ENCODE data around the gene SNX8. TPM values are rescaled to one million over a fixed set of nuclear protein-coding genes. Genes with fewer than 3 reads are reported as not detected.
"Not testable (repeated sequence)": the region's sequence is repeated elsewhere in the genome, so short reads cannot be mapped to it uniquely, and the experiment has no call there.

SNX8 gene
- polyA plus RNA-seq (ENCODE audit: insufficient read length in 4 of 4) = 10 to 100 TPM; 26.6 to 43.2 (median 35.4) TPM

DNA sequence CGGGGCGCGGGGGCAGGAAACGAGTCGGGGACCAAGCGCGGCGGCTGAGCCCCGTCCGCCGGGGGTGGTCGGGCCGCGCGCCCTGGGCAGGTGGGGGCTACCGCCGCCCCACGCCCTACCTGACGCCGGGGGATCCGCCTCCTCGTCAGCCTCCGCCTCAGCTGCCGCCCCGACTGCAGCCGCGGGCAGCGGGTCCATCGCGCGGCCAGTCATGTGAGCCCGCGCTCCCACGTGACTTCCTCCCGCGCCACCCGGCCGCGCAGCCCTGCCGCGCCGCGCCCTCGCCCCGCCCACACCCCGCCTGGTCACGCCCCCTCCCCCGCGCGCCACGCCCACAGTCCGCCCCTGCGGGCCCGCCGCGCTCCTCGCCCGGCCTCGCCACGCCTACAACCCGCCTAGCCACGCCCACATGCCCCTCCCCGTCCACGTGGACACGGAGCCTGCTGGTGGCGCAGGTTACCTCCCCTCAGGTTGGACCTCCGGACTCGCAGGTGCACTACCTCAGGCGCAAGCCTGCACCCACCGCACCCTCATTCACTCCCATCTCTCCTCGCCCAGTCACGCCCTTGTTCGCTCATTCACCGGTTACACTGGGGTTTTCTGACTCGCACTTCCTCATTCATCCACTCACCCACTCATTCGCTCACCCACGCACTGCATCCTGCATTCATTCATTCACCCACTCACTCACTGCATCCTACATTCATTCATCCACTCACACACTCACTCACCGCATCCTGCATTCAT, at the start of gene SNX8:
Gene SNX8 (minus strand): TSS at position 233 of the 747 bp plus-strand sequence. CDS start 20 bp downstream, at position 213.
- peak; percentile 36 to 70 (median 67) for DNase-seq (ENCODE audit: low read depth in 4 of 4, low spot score in 3 of 4)

DNA sequence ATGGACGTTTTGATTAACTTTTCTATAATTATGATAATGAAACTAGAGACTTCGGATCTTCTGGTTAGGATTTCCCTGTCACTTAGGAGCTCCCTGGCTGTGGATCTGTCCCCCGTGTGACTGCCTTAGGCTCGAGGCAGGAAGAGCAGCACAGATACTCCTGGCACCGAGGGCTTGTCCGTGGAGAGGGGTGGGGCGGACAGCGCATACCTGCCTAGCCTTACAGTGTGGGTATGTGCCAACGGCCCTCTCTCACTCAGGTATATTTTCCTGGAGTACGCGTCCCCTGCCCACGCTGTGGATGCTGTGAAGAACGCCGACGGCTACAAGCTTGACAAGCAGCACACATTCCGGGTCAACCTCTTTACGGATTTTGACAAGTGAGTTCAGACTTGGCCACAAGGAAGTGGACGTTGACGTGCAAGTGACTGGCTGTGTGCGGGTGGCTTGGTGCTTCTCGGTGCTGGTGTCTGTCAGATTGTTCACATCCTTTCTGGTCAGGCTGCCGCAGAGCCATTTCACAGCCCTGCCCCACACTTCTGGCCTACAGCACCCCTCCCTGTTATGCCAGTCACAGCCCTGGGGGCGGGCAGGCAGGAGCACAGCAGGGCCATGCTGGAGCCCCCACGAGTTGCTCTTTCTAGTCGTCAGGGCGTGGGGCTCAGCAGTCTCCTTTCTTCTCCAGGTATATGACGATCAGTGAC, 48.3 kb upstream of the SNX8 start:
- DNase-seq (ENCODE audit: low read depth in 4 of 4, low spot score in 3 of 4) = no peak

GRCh38 chr7:2360796-2361195, 46.6 kb upstream of the SNX8 start:
- no peak for DNase-seq (ENCODE audit: low read depth in 4 of 4, low spot score in 3 of 4)

DNA sequence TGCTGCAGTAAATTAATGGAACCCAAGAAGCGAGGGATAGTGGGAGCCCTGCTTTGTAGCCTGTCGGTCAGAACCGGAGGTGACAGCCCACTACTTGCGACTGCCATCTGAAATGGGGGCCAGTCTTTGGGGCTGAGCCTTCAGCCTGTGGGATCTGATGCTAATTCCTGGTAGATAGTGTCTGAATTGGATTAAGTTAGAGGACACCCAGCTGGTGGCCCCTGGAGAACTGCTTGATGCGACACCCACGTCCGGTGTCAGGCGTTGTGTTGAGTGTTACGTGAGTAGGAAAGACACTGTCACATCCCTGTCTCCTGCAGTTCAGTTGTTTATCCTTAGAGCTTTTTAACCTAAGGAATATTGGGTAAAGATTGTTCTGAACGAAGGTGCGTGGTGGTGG, 45.4 kb upstream of the SNX8 start:
- DNase-seq (ENCODE audit: low read depth in 4 of 4, low spot score in 3 of 4) = no peak

DNA sequence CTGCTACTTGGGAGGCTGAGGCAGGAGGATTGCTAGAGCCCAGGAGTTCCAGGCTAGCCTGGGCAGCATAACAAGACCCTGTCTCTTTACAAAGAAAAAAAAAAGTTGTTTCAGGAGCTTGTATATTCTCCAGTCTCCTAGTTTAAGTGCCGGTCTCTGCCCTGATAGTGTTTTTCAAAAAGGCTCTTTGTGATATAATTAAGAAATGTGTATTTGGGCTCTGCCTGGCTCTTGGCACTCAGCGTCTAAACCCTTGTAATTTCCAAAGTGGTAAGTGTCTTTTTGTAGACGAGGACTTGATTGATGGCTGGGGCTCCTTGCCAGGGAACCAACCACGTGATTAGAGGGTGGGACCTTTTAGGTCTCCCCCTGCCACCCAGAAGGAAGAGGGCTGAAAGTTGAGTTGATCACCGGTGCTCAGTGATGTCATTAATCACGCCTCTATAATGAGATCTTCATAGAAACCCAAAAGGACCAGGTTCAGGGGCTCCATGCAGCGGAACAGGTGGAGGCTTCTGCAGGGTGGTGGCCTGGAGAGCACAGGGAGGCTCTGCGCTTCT, 44.8 kb upstream of the SNX8 start:
- no peak for DNase-seq (ENCODE audit: low read depth in 4 of 4, low spot score in 3 of 4)

DNA sequence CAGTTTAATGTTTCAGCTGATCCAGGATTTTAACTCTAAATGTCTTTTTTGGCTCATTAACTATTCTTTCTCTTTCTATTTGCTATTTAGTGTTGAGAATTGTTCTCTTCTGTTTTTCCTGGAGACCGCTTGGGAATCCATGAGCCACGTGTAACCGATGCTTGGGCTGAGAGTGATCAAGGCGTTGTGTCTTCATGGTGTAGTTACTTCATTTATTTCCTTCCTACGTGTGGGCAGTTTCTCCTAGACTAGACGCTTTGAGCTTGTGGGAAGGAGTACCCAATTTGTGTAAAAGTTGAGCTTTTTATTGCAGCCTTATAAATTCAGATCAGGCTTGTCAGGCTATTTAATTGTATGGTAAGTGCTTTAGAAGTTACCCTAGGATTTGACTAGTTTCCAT, 43.3 kb upstream of the SNX8 start:
- DNase-seq (ENCODE audit: low read depth in 4 of 4, low spot score in 3 of 4) = no peak

GRCh38 chr7:2357165-2357564, 42.9 kb upstream of the SNX8 start:
- no peak for DNase-seq (ENCODE audit: low read depth in 4 of 4, low spot score in 3 of 4)

DNA sequence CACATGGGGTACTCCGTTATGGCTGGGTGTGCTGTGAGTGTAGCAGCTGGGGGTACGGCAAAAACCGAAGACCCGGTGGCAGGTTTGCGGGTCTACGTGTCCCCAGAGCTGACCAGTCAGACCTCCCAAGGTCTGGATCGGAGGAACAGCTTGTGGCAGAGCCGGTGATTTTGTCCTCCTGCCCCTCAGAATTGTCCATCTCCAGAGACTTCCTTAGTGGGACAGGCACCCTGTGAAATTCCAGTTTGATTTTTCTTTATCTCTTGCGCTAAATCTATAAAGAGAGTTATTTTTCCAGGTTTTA, 41.4 kb upstream of the SNX8 start:
- no peak for DNase-seq (ENCODE audit: low read depth in 4 of 4, low spot score in 3 of 4)

GRCh38 chr7:2354939-2355704, 40.9 kb upstream of the SNX8 start:
- DNase-seq (ENCODE audit: low read depth in 4 of 4, low spot score in 3 of 4) = no peak

GRCh38 chr7:2354186-2354938, 40.1 kb upstream of the SNX8 start, which contains the start of gene EIF3B:
Gene EIF3B, plus strand, starts transcription at chr7:2354827. Its CDS starts 95 bp downstream, at chr7:2354922.
- DNase-seq (ENCODE audit: low read depth in 4 of 4, low spot score in 3 of 4) = peak; percentile 89 to 96 (median 92)

DNA sequence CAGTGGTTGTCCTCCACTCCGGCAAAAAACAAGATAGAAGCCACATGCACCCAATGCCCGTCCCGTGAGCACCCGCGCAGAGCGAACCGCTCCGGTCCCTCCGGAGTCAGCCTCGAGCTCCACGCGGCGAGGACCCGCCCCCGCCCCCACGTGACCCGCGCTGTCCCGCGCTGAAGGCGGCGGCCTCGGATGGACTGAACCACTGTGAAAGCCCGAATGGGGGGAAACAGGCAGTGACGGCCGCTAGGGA, 39.6 kb upstream of the SNX8 start:
- DNase-seq (ENCODE audit: low read depth in 4 of 4, low spot score in 3 of 4) = peak in 1 of 4 donors; percentile 73

- DNase-seq (ENCODE audit: low read depth in 4 of 4, low spot score in 3 of 4) = no peak
These were observed 39.1 kb upstream of the SNX8 start for GRCh38 chr7:2353113-2353935.

GRCh38 chr7:2350861-2351260, 36.6 kb upstream of the SNX8 start:
- no peak for DNase-seq (ENCODE audit: low read depth in 4 of 4, low spot score in 3 of 4)

DNA sequence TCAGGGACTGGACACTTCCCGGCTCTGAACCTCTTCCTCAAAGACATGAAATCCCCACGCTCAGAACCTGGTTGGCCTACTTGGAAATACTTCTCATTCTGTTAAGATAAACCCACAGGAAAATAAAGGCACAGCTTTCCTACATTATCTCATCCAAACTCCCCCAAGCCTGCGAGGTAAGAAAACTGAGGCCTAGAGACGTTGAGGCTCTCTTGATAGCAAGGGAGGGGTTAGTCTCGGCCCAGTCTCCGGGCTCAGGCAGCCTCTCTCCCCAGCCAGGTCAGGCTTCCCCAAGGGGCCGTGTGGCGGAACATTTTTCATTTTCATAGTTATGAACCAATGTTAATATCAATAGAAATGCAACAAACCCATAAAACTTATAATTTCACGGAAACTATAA, 35.8 kb upstream of the SNX8 start:
- DNase-seq (ENCODE audit: low read depth in 4 of 4, low spot score in 3 of 4) = no peak

DNA sequence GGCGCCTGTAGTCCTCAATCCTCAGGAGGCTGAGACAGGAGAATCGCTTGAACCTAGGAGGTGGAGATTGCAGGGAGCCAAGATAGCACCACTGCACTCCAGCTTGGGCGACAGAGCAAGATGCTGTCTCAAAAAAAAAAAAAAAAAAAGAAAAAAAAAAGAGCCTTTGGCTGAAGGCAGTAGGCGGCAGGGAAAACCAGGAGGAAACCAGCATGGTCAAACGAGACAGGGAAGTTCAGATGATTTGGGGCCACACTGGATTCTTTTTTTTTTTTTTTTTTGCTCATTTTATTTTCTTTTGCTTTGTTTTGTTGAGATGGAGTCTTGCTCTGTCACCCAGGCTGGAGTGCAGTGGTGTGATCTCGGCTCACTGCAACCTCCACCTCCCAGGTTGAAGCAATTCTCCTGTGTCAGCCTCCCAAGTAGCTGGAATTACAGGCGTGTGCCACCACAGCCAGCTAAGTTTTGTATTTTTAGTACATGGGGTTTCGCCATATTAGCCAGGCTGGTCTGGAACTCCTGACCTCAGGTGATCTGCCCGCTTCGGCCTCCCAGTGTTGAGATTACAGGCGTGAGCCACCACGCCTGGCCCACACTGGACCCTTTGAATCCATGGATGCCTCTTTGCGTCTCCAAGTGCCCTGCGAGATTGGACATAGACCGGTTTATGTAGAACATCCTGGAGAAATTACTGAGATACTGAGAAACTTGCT, 33.3 kb upstream of the SNX8 start:
- DNase-seq (ENCODE audit: low read depth in 4 of 4, low spot score in 3 of 4) = not testable (repeated sequence)

GRCh38 chr7:2336626-2337299, 22.5 kb upstream of the SNX8 start:
- DNase-seq (ENCODE audit: low read depth in 4 of 4, low spot score in 3 of 4) = no peak

DNA sequence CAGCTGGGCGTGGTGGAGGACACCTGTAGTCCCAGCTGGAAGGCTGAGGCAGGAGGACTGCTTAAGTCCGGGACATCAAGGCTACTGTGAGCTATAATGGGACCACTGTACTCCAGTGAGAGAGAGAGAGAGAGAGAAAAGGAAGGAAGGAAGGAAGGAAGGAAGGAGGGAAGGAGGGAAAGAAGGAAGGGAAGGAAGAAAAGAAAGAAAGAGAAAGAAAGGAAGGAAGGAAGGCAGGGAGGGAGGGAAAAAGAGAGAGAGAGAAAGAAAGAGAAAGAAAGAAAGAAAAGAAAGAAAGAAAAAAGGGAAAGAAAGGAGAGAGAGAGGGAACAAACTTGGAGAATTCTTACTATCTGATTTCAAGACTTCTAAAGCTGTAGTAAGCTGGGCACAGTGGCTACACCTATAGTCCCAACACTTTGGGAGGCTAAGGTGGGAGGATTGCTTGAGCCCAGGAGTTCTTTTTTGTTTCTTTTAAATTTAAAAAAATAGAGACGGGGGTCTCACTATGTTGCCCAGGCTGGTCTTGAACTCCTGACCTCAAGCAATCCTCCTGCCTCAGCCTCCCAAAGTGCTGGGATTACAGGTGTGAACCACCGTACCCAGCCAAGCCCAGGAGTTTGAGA, 18.5 kb upstream of the SNX8 start:
- DNase-seq (ENCODE audit: low read depth in 4 of 4, low spot score in 3 of 4) = not testable (repeated sequence)

GRCh38 chr7:2331707-2332106, 17.5 kb upstream of the SNX8 start:
- no peak for DNase-seq (ENCODE audit: low read depth in 4 of 4, low spot score in 3 of 4)
